A673 (cell line): ENCODE results near the gene OR52M1.
"Not testable (repeated sequence)": the region's sequence is repeated elsewhere in the genome, so short reads cannot be mapped to it uniquely, and the experiment has no call there.

ENCODE experiments used
- EZH2 ChIP-seq: fragments of 200-600 bp; sonication (generic); IDR thresholded peaks from 2 replicates; pipeline ENCODE4 v1.6.1; 2017; ENCODE audit warnings: borderline replicate concordance, low read depth, mild to moderate bottlenecking, mixed read lengths, antibody characterized with exemption, low read length; ENCODE audit not compliant: poor library complexity, severe bottlenecking
- TF ChIP-seq, protein P1 (sequence below): fragments of 300-800, 200-600 bp; sonication (generic); conservative IDR thresholded peaks from 2 replicates; pipeline ENCODE4 v1.5.1; 2017; ENCODE audit warnings: low read depth, mild to moderate bottlenecking, antibody characterized with exemption, low read length, moderate library complexity, mixed read lengths

DNA sequence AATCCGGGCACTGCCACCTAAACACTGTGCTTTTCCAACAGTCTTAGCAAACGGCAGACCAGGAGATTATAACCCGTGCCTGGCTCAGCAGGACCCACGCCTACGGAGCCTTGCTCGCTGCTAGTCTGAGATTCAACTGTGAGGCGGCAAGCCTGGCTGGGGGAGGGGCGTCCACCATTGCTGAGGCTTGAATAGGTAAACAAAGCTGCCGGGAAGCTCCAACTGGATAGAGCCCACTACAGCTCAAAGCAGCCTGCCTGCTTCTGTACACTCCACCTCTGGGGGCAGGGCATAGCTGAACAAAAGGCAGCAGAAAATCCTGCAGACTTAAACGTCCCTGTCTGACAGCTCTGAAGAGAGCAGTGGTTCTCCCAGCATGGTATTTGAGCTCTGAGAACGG, 13.3 kb upstream of the OR52M1 start:
- TF ChIP-seq, protein P1, sequence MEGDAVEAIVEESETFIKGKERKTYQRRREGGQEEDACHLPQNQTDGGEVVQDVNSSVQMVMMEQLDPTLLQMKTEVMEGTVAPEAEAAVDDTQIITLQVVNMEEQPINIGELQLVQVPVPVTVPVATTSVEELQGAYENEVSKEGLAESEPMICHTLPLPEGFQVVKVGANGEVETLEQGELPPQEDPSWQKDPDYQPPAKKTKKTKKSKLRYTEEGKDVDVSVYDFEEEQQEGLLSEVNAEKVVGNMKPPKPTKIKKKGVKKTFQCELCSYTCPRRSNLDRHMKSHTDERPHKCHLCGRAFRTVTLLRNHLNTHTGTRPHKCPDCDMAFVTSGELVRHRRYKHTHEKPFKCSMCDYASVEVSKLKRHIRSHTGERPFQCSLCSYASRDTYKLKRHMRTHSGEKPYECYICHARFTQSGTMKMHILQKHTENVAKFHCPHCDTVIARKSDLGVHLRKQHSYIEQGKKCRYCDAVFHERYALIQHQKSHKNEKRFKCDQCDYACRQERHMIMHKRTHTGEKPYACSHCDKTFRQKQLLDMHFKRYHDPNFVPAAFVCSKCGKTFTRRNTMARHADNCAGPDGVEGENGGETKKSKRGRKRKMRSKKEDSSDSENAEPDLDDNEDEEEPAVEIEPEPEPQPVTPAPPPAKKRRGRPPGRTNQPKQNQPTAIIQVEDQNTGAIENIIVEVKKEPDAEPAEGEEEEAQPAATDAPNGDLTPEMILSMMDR, result not testable (repeated sequence)
- not testable (repeated sequence) for TF ChIP-seq EZH2
